ENCODE data around the gene CINP. TPM values are rescaled to one million over a fixed set of nuclear protein-coding genes. Genes with fewer than 3 reads are reported as not detected.

Gene CINP
- total and polyA plus RNA-seq, 4 donors = 21.2 to 30.8 (median 25.9) TPM

- Histone ChIP-seq H3K36me3 (ENCODE audit: control insufficient read depth in 1 of 2, insufficient read depth in 2 of 2, low read length in 1 of 2) (peaks cover 3 to 8% of the 10 kb centered on the region in 2 donors), H3K27me3 (ENCODE audit: control insufficient read depth in 1 of 2, insufficient read depth in 2 of 2, low read length in 1 of 2) (no peaks in the 10 kb centered on the region), H3K4me1 (ENCODE audit: control insufficient read depth in 1 of 2, insufficient read depth in 2 of 2, low read length in 2 of 2) (no peaks in the 10 kb centered on the region), H3K9me3 (ENCODE audit: control insufficient read depth, low read length) (no peaks in the 10 kb centered on the region), H3K27ac (ENCODE audit: low read depth in 1 of 2, low read length in 2 of 2) (no peak overlapping the region), H3K4me3 (ENCODE audit: low read length in 2 of 2) (no peak overlapping the region)
- intact Hi-C loops (cut with DNase I) = no loop called here
- no peak for DNase-seq
- ATAC-seq (ENCODE audit: low FRiP score) = no peak
- WGBS, 2 donors = 89 to 94% methylated on average over 16 of the region's 16 CpGs
Measured at GRCh38 chr14:102348376-102348775, 14.3 kb downstream of the CINP start.

GRCh38 chr14:102346645-102347044 is 16.0 kb downstream of the CINP start:
- H3K27ac ChIP-seq (ENCODE audit: low read depth in 1 of 2, low read length in 2 of 2) = no peak overlapping the region
- intact Hi-C loops (cut with DNase I) = no loop called here
- peaks cover 3 to 8% of the 10 kb centered on the region in 2 donors for H3K36me3 ChIP-seq (ENCODE audit: control insufficient read depth in 1 of 2, insufficient read depth in 2 of 2, low read length in 1 of 2)
- H3K9me3 ChIP-seq (ENCODE audit: control insufficient read depth, low read length) = no peaks in the 10 kb centered on the region
- ATAC-seq (ENCODE audit: low FRiP score) (no peak), DNase-seq (no peak)
- 95% methylated on average over 4 of the region's 4 CpGs for WGBS, 2 donors
- H3K4me3 ChIP-seq (ENCODE audit: low read length in 2 of 2) = no peak overlapping the region
- no peaks in the 10 kb centered on the region for H3K27me3 ChIP-seq (ENCODE audit: control insufficient read depth in 1 of 2, insufficient read depth in 2 of 2, low read length in 1 of 2)
- H3K4me1 ChIP-seq (ENCODE audit: control insufficient read depth in 1 of 2, insufficient read depth in 2 of 2, low read length in 2 of 2) = no peaks in the 10 kb centered on the region

- Histone ChIP-seq H3K4me3 (ENCODE audit: low read length in 2 of 2) (no peak overlapping the region), H3K4me1 (ENCODE audit: control insufficient read depth in 1 of 2, insufficient read depth in 2 of 2, low read length in 2 of 2) (no peaks in the 10 kb centered on the region), H3K9me3 (ENCODE audit: control insufficient read depth, low read length) (no peaks in the 10 kb centered on the region), H3K36me3 (ENCODE audit: control insufficient read depth in 1 of 2, insufficient read depth in 2 of 2, low read length in 1 of 2) (peaks cover 3 to 8% of the 10 kb centered on the region in 2 donors), H3K27me3 (ENCODE audit: control insufficient read depth in 1 of 2, insufficient read depth in 2 of 2, low read length in 1 of 2) (no peaks in the 10 kb centered on the region), H3K27ac (ENCODE audit: low read depth in 1 of 2, low read length in 2 of 2) (no peak overlapping the region)
- DNase-seq (no peak), ATAC-seq (ENCODE audit: low FRiP score) (no peak)
- 74 to 79% methylated on average over 3 of the region's 3 CpGs for WGBS, 2 donors
- intact Hi-C loops (cut with DNase I) = no loop called here
Measured at GRCh38 chr14:102345232-102345631, 17.5 kb downstream of the CINP start.

GRCh38 chr14:102344485-102344884 is 18.2 kb downstream of the CINP start:
- ATAC-seq (ENCODE audit: low FRiP score) (no peak), DNase-seq (no peak)
- Histone ChIP-seq H3K4me1 (ENCODE audit: control insufficient read depth in 1 of 2, insufficient read depth in 2 of 2, low read length in 2 of 2) (no peaks in the 10 kb centered on the region), H3K4me3 (ENCODE audit: low read length in 2 of 2) (no peak overlapping the region), H3K9me3 (ENCODE audit: control insufficient read depth, low read length) (no peaks in the 10 kb centered on the region), H3K36me3 (ENCODE audit: control insufficient read depth in 1 of 2, insufficient read depth in 2 of 2, low read length in 1 of 2) (peaks cover 2 to 8% of the 10 kb centered on the region in 2 donors), H3K27ac (ENCODE audit: low read depth in 1 of 2, low read length in 2 of 2) (no peak overlapping the region), H3K27me3 (ENCODE audit: control insufficient read depth in 1 of 2, insufficient read depth in 2 of 2, low read length in 1 of 2) (no peaks in the 10 kb centered on the region)
- intact Hi-C loops (cut with DNase I) = no loop called here
- 85 to 90% methylated on average over 5 of the region's 5 CpGs for WGBS, 2 donors

- DNase-seq (no peak), ATAC-seq (ENCODE audit: low FRiP score) (no peak)
- Histone ChIP-seq H3K4me1 (ENCODE audit: control insufficient read depth in 1 of 2, insufficient read depth in 2 of 2, low read length in 2 of 2) (no peaks in the 10 kb centered on the region), H3K9me3 (ENCODE audit: control insufficient read depth, low read length) (no peaks in the 10 kb centered on the region), H3K27ac (ENCODE audit: low read depth in 1 of 2, low read length in 2 of 2) (no peak overlapping the region), H3K27me3 (ENCODE audit: control insufficient read depth in 1 of 2, insufficient read depth in 2 of 2, low read length in 1 of 2) (no peaks in the 10 kb centered on the region), H3K36me3 (ENCODE audit: control insufficient read depth in 1 of 2, insufficient read depth in 2 of 2, low read length in 1 of 2) (peaks cover 0 to 9% of the 10 kb centered on the region in 2 donors), H3K4me3 (ENCODE audit: low read length in 2 of 2) (no peak overlapping the region)
- 89 to 91% methylated on average over 7 of the region's 7 CpGs for WGBS, 2 donors
- intact Hi-C loops (cut with DNase I) = no loop called here
Measured at GRCh38 chr14:102344084-102344483, 18.6 kb downstream of the CINP start.

GRCh38 chr14:102342238-102342637 is 20.5 kb downstream of the CINP start:
- H3K9me3 ChIP-seq (ENCODE audit: control insufficient read depth, low read length) = no peaks in the 10 kb centered on the region
- H3K36me3 ChIP-seq (ENCODE audit: control insufficient read depth in 1 of 2, insufficient read depth in 2 of 2, low read length in 1 of 2) = peaks cover 0 to 6% of the 10 kb centered on the region in 2 donors
- whole genome bisulfite sequencing, 2 donors = 87% methylated on average over 5 of the region's 5 CpGs
- ATAC-seq (ENCODE audit: low FRiP score) (no peak), DNase-seq (no peak)
- intact Hi-C loops (cut with DNase I) = no loop called here
- no peaks in the 10 kb centered on the region for H3K27me3 ChIP-seq (ENCODE audit: control insufficient read depth in 1 of 2, insufficient read depth in 2 of 2, low read length in 1 of 2)
- H3K4me1 ChIP-seq (ENCODE audit: control insufficient read depth in 1 of 2, insufficient read depth in 2 of 2, low read length in 2 of 2) = no peaks in the 10 kb centered on the region
- H3K27ac ChIP-seq (ENCODE audit: low read depth in 1 of 2, low read length in 2 of 2) = no peak overlapping the region
- no peak overlapping the region for H3K4me3 ChIP-seq (ENCODE audit: low read length in 2 of 2)

GRCh38 chr14:102341566-102341965 is 21.1 kb downstream of the CINP start:
- 91 to 93% methylated on average over 8 of the region's 8 CpGs for WGBS, 2 donors
- Histone ChIP-seq H3K9me3 (ENCODE audit: control insufficient read depth, low read length) (no peaks in the 10 kb centered on the region), H3K4me3 (ENCODE audit: low read length in 2 of 2) (no peak overlapping the region), H3K36me3 (ENCODE audit: control insufficient read depth in 1 of 2, insufficient read depth in 2 of 2, low read length in 1 of 2) (peaks cover 0 to 6% of the 10 kb centered on the region in 2 donors), H3K27ac (ENCODE audit: low read depth in 1 of 2, low read length in 2 of 2) (no peak overlapping the region), H3K4me1 (ENCODE audit: control insufficient read depth in 1 of 2, insufficient read depth in 2 of 2, low read length in 2 of 2) (no peaks in the 10 kb centered on the region), H3K27me3 (ENCODE audit: control insufficient read depth in 1 of 2, insufficient read depth in 2 of 2, low read length in 1 of 2) (no peaks in the 10 kb centered on the region)
- DNase-seq (no peak), ATAC-seq (ENCODE audit: low FRiP score) (peak; percentile 15)
- intact Hi-C loops (cut with DNase I) = no loop called here

GRCh38 chr14:102338724-102339123 is 24.0 kb downstream of the CINP start:
- no peak for ATAC-seq (ENCODE audit: low FRiP score)
- H3K36me3 ChIP-seq (ENCODE audit: control insufficient read depth in 1 of 2, insufficient read depth in 2 of 2, low read length in 1 of 2) = peaks cover 0 to 3% of the 10 kb centered on the region in 2 donors
- H3K9me3 ChIP-seq (ENCODE audit: control insufficient read depth, low read length) = no peaks in the 10 kb centered on the region
- H3K4me1 ChIP-seq (ENCODE audit: control insufficient read depth in 1 of 2, insufficient read depth in 2 of 2, low read length in 2 of 2) = no peaks in the 10 kb centered on the region
- intact Hi-C loops (cut with DNase I) = no loop called here
- DNase-seq = no peak
- no peak overlapping the region for H3K4me3 ChIP-seq (ENCODE audit: low read length in 2 of 2)
- no peak overlapping the region for H3K27ac ChIP-seq (ENCODE audit: low read depth in 1 of 2, low read length in 2 of 2)
- no peaks in the 10 kb centered on the region for H3K27me3 ChIP-seq (ENCODE audit: control insufficient read depth in 1 of 2, insufficient read depth in 2 of 2, low read length in 1 of 2)
- WGBS, 2 donors = 89% methylated on average over 9 of the region's 9 CpGs

- H3K4me3 ChIP-seq (ENCODE audit: low read length in 2 of 2) = no peak overlapping the region
- H3K9me3 ChIP-seq (ENCODE audit: control insufficient read depth, low read length) = no peaks in the 10 kb centered on the region
- intact Hi-C loops (cut with DNase I) = no loop called here
- peaks cover 0 to 2% of the 10 kb centered on the region in 2 donors for H3K36me3 ChIP-seq (ENCODE audit: control insufficient read depth in 1 of 2, insufficient read depth in 2 of 2, low read length in 1 of 2)
- DNase-seq (no peak), ATAC-seq (ENCODE audit: low FRiP score) (no peak)
- H3K4me1 ChIP-seq (ENCODE audit: control insufficient read depth in 1 of 2, insufficient read depth in 2 of 2, low read length in 2 of 2) = no peaks in the 10 kb centered on the region
- 87 to 90% methylated on average over 7 of the region's 7 CpGs for WGBS, 2 donors
- no peaks in the 10 kb centered on the region for H3K27me3 ChIP-seq (ENCODE audit: control insufficient read depth in 1 of 2, insufficient read depth in 2 of 2, low read length in 1 of 2)
- H3K27ac ChIP-seq (ENCODE audit: low read depth in 1 of 2, low read length in 2 of 2) = no peak overlapping the region
Measured at GRCh38 chr14:102335163-102335562, 27.5 kb downstream of the CINP start.

Data from aorta (tissue), 5 donors.